IMR-90 (cell line): ENCODE results near the gene UBR7. TPM values are rescaled to one million over a fixed set of nuclear protein-coding genes. Genes with fewer than 3 reads are reported as not detected.

Experiments
- ATAC-seq: fragments of 200-7000 bp; cut with Tn5 transposase; 2 replicates; pipeline ENCODE4 v1.9.1; 2020; ENCODE audit warnings: low read depth, mild to moderate bottlenecking, moderate library complexity
- BruUV-seq: library from RNA; stranded (reverse); fragments of 400-500 nt; replicated peaks from 2 replicates; lab custom pipeline; 2021; lab: Mats Ljungman, UMichigan
- CTCF ChIA-PET: fragments of 300-600 bp; formaldehyde crosslinking; extraction: SDS; loops from one replicate; lab custom pipeline; 2021; ENCODE audit warnings: antibody characterized with exemption; lab: Yijun Ruan, JAX
- POLR2A ChIA-PET: fragments of 300-600 bp; sonication (Branson Sonifier 250); formaldehyde crosslinking; loops from one replicate; lab custom pipeline; 2022; ENCODE audit warnings: antibody characterized with exemption; ENCODE audit not compliant: unreplicated experiment; lab: Charles Lee
- DNase-seq: peaks from one replicate; pipeline ENCODE4 v3.0.0; 2013
- H2AFZ ChIP-seq: replicated peaks from 2 replicates; pipeline ENCODE3; 2013; ENCODE audit warnings: low read length, mild to moderate bottlenecking; ENCODE audit not compliant: poor library complexity
- H2AK5ac ChIP-seq: 2 replicates; pipeline ENCODE4 v1.6.1; 2013; ENCODE audit warnings: low read depth, low read length, inconsistent platforms
- H2AK9ac ChIP-seq: replicated peaks from 2 replicates; pipeline ENCODE3; 2013; ENCODE audit warnings: mild to moderate bottlenecking, low read depth, low read length, moderate library complexity; ENCODE audit not compliant: poor library complexity
- H2BK120ac ChIP-seq: 2 replicates; pipeline ENCODE4 v1.6.1; 2013; ENCODE audit warnings: low read depth, low read length, inconsistent platforms
- H2BK15ac ChIP-seq: 3 replicates; pipeline ENCODE4 v1.6.1; 2013; ENCODE audit warnings: low read depth, low read length, inconsistent platforms
- H2BK20ac ChIP-seq: 2 replicates; pipeline ENCODE4 v1.6.1; 2013; ENCODE audit warnings: low read depth, mild to moderate bottlenecking, inconsistent platforms, low read length, moderate library complexity
- H2BK5ac ChIP-seq: 2 replicates; pipeline ENCODE4 v1.6.1; 2013; ENCODE audit warnings: mild to moderate bottlenecking, low read depth, low read length, inconsistent platforms; ENCODE audit not compliant: poor library complexity, severe bottlenecking
- H3K14ac ChIP-seq: replicated peaks from 2 replicates; pipeline ENCODE4 v1.6.1; 2013; ENCODE audit warnings: low read depth, low read length, inconsistent platforms
- H3K18ac ChIP-seq: 2 replicates; pipeline ENCODE4 v1.6.1; 2013; ENCODE audit warnings: low read depth, low read length, control low read depth
- H3K23ac ChIP-seq: 2 replicates; pipeline ENCODE4 v1.6.1; 2013; ENCODE audit warnings: low read depth, low read length, inconsistent platforms
- H3K27ac ChIP-seq: 2 replicates; pipeline ENCODE4 v1.5.1; 2013; ENCODE audit warnings: mild to moderate bottlenecking, control low read depth, low read length; ENCODE audit not compliant: insufficient read depth
- H3K27me3 ChIP-seq: 2 replicates; pipeline ENCODE4 v1.6.1; 2013; ENCODE audit warnings: low read length; ENCODE audit not compliant: control insufficient read depth, insufficient read depth
- H3K36me3 ChIP-seq: 2 replicates; pipeline ENCODE4 v1.6.1; 2013; ENCODE audit warnings: low read length, mixed read lengths; ENCODE audit not compliant: control insufficient read depth, insufficient read depth
- H3K4ac ChIP-seq: 2 replicates; pipeline ENCODE4 v1.6.1; 2013; ENCODE audit warnings: low read depth, low read length, inconsistent platforms
- H3K4me1 ChIP-seq: 2 replicates; pipeline ENCODE4 v1.6.1; 2013; ENCODE audit warnings: low read length, mixed read lengths; ENCODE audit not compliant: control insufficient read depth, insufficient read depth
- H3K4me2 ChIP-seq: 2 replicates; pipeline ENCODE4 v1.6.1; 2013; ENCODE audit warnings: low read depth, mild to moderate bottlenecking, control low read depth, low read length, moderate library complexity
- H3K4me3 ChIP-seq: 2 replicates; pipeline ENCODE4 v1.5.1; 2013; ENCODE audit warnings: low read depth, mild to moderate bottlenecking, control low read depth, low read length, moderate library complexity; ENCODE audit not compliant: insufficient read depth
- H3K56ac ChIP-seq: 2 replicates; pipeline ENCODE4 v1.6.1; 2013; ENCODE audit warnings: low read length, inconsistent platforms; ENCODE audit not compliant: insufficient read depth; ENCODE audit errors: extremely low read depth
- H3K79me1 ChIP-seq, 2 experiments: 2 replicates each; pipeline ENCODE4 v1.6.1; 2013; ENCODE audit warnings: low read length in 2 of 2, inconsistent platforms in 1 of 2, low read depth in 1 of 2
- H3K9ac ChIP-seq: 2 replicates; pipeline ENCODE4 v1.6.1; 2013; ENCODE audit warnings: low read depth, low read length, control low read depth
- H3K9me1 ChIP-seq: 2 replicates; pipeline ENCODE4 v1.6.1; 2013; ENCODE audit warnings: low read length, inconsistent platforms; ENCODE audit not compliant: insufficient read depth
- H3K9me3 ChIP-seq: 2 replicates; pipeline ENCODE4 v1.6.1; 2013; ENCODE audit warnings: low read length; ENCODE audit not compliant: control insufficient read depth, insufficient read depth
- H4K20me1 ChIP-seq: 2 replicates; pipeline ENCODE4 v1.6.1; 2013; ENCODE audit warnings: low read length, inconsistent platforms; ENCODE audit not compliant: insufficient read depth
- H4K5ac ChIP-seq: 2 replicates; pipeline ENCODE4 v1.6.1; 2013; ENCODE audit warnings: mild to moderate bottlenecking, low read depth, low read length, control low read depth
- H4K8ac ChIP-seq, 2 experiments: 2 replicates each; pipeline ENCODE4 v1.6.1; 2013; ENCODE audit warnings: low read depth in 2 of 2, low read length in 2 of 2, control low read depth in 1 of 2, inconsistent platforms in 1 of 2
- H4K91ac ChIP-seq: 2 replicates; pipeline ENCODE4 v1.6.1; 2013; ENCODE audit warnings: low read depth, low read length, inconsistent platforms; ENCODE audit not compliant: insufficient read depth
- BHLHE40 ChIP-seq: fragments of 150-350 bp; IDR thresholded peaks from 2 replicates; pipeline ENCODE4 v1.6.1; 2016; ENCODE audit warnings: mild to moderate bottlenecking, low read depth, low read length
- CHD1 ChIP-seq: IDR thresholded peaks from 2 replicates; pipeline ENCODE4 v1.6.1; 2012; ENCODE audit warnings: low read depth, low read length, improper control_type of control experiment
- FOS ChIP-seq: fragments of 150-350 bp; IDR thresholded peaks from 2 replicates; pipeline ENCODE4 v1.6.1; 2016; ENCODE audit warnings: low read depth, low read length
- MAFK ChIP-seq: IDR thresholded peaks from 2 replicates; pipeline ENCODE4 v1.6.1; 2012; ENCODE audit warnings: low read depth, low read length, improper control_type of control experiment
- MXI1 ChIP-seq: IDR thresholded peaks from 2 replicates; pipeline ENCODE4 v1.6.1; 2012; ENCODE audit warnings: low read depth, mild to moderate bottlenecking, low read length, moderate library complexity, borderline replicate concordance
- NFE2L2 ChIP-seq: fragments of 150-350 bp; IDR thresholded peaks from 2 replicates; pipeline ENCODE4 v1.6.1; 2016; ENCODE audit warnings: low read depth, mild to moderate bottlenecking, low read length
- RCOR1 ChIP-seq: IDR thresholded peaks from 2 replicates; pipeline ENCODE4 v1.6.1; 2012; ENCODE audit warnings: mild to moderate bottlenecking, low read length, improper control_type of control experiment; ENCODE audit not compliant: insufficient replicate concordance
- RFX5 ChIP-seq: IDR thresholded peaks from 2 replicates; pipeline ENCODE4 v1.8.0; 2012; ENCODE audit warnings: low read depth, mild to moderate bottlenecking, low read length, moderate library complexity
- WGBS, 2 experiments: methylation state at CpG; one replicate each; pipeline versions ENCODE4 v1.1.5 to v1.1.7; 2013; ENCODE audit warnings: missing lambda C conversion rate in 2 of 2; ENCODE audit not compliant: insufficient read length in 1 of 2; ENCODE audit errors: extremely low coverage in 2 of 2; 5-methylcytosine and 5-hydroxymethylcytosine counted together
- dilution Hi-C: fragments of 300-500 bp; cut with HindIII; formaldehyde crosslinking; loops from one replicate; pipeline ENCODE4 v1.14.3; 2018; ENCODE audit warnings: low sequenced_read_pairs; ENCODE audit not compliant: unreplicated experiment
- in situ Hi-C: fragments of 300-500 bp; cut with MboI; formaldehyde crosslinking; loops from 3 replicates; pipeline ENCODE4 v1.14.3; 2019; ENCODE audit warnings: low sequenced_read_pairs, inconsistent platforms, mixed read lengths
- intact Hi-C: fragments of 100-400 bp; cut with micrococcal nuclease; formaldehyde crosslinking; loops from 2 replicates; pipeline ENCODE4 v1.10.0; 2022
- polyA plus RNA-seq, 3 experiments: library from polyadenylated mRNA; depleted of rRNA; stranded (reverse); fragments of >200 nt; gene quantifications; 2 replicates each; pipeline ENCODE4 v1.2.3, GENCODE V29; 2012; ENCODE audit warnings: low replicate concordance in 1 of 3
- total RNA-seq: library from RNA; depleted of rRNA; stranded (reverse); fragments of >200 nt; gene quantifications from 2 replicates; pipeline ENCODE4 v1.2.3, GENCODE V29; 2012
- TF ChIP-seq, protein P1 (sequence below): fragments of 150-350 bp; IDR thresholded peaks from 2 replicates; pipeline ENCODE4 v1.6.1; 2016; ENCODE audit warnings: low read depth, mild to moderate bottlenecking, low read length, moderate library complexity, borderline replicate concordance
- TF ChIP-seq, protein P2 (sequence below): conservative IDR thresholded peaks from 2 replicates; pipeline ENCODE4 v1.5.1; 2012; ENCODE audit warnings: mild to moderate bottlenecking, low read depth, low read length, improper control_type of control experiment
- TF ChIP-seq, protein P3 (sequence below): fragments of 150-350 bp; IDR thresholded peaks from 2 replicates; pipeline ENCODE4 v1.6.1; 2017; ENCODE audit warnings: mild to moderate bottlenecking, antibody characterized with exemption, low read length, low read depth

The UBR7 gene
- total and polyA plus RNA-seq, 2 of the 4 experiments (the other 2 are of a cell fraction), result 24.2 to 29.4 TPM

DNA sequence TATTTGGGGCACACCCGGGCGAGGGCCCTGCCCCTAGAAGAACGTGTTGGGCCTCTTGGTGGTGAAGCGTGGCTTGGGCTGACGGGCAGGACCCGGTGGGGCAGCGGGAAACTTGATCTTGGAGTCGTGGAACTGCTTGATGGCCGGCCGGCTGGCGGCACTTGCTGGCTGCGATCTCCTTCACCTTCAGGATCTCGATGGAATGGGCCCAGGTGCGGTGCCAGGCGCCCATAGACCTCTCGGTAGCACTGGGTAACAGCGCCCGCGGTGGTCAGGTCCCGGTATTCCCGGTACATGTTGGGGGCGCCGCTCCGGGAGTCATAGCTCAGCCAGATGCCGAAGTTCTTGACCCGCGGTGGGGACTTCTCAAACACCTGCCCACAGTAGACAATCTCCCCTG is 16.5 kb downstream of the UBR7 start:
- in situ Hi-C loops, result no loop called here

More for the DNA sequence above, 16.5 kb downstream of the UBR7 start:
- Histone ChIP-seq H3K56ac (no peak overlapping the region), H4K91ac (no peak overlapping the region), H3K27ac (no peak overlapping the region), H3K4me3 (no peak overlapping the region), H3K4ac (no peak overlapping the region), H2AK5ac (no peak overlapping the region), H3K23ac (no peak overlapping the region), H3K36me3 (peaks cover 29% of the 10 kb centered on the region), H4K20me1 (no peaks in the 10 kb centered on the region), H3K9ac (no peak overlapping the region), H3K27me3 (no peaks in the 10 kb centered on the region), H3K4me2 (no peak overlapping the region), H3K79me1 (no peaks in the 10 kb centered on the region), H3K9me1 (no peaks in the 10 kb centered on the region), H2AFZ (no peak overlapping the region), H2BK20ac (no peak overlapping the region), H2BK5ac (no peak overlapping the region), H2BK120ac (no peak overlapping the region), H4K5ac (no peak overlapping the region), H2AK9ac (no peak overlapping the region), H4K8ac (no peak overlapping the region), H3K14ac (no peak overlapping the region), H3K4me1 (no peaks in the 10 kb centered on the region), H2BK15ac (no peak overlapping the region), H3K9me3 (no peaks in the 10 kb centered on the region), H3K18ac (no peak overlapping the region)
- DNase-seq (no peak), ATAC-seq (no peak)
- CTCF ChIA-PET, result interaction anchor here (0.6 kb wide), 1 partner anchor 35 kb away, joined by 3 read pairs; no protein-coding TSS in a partner anchor
- POLR2A ChIA-PET, result interaction anchor here (0.6 kb wide), 1 partner anchor 10 kb away, joined by 3 read pairs; no protein-coding TSS in a partner anchor
- TF ChIP-seq RCOR1 (no peak), NFE2L2 (no peak), BHLHE40 (no peak), MAFK (no peak), CHD1 (no peak), FOS (no peak), RFX5 (no peak), MXI1 (no peak)
- TF ChIP-seq, protein P1, sequence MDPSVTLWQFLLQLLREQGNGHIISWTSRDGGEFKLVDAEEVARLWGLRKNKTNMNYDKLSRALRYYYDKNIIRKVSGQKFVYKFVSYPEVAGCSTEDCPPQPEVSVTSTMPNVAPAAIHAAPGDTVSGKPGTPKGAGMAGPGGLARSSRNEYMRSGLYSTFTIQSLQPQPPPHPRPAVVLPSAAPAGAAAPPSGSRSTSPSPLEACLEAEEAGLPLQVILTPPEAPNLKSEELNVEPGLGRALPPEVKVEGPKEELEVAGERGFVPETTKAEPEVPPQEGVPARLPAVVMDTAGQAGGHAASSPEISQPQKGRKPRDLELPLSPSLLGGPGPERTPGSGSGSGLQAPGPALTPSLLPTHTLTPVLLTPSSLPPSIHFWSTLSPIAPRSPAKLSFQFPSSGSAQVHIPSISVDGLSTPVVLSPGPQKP, result no peak
- TF ChIP-seq, protein P2, sequence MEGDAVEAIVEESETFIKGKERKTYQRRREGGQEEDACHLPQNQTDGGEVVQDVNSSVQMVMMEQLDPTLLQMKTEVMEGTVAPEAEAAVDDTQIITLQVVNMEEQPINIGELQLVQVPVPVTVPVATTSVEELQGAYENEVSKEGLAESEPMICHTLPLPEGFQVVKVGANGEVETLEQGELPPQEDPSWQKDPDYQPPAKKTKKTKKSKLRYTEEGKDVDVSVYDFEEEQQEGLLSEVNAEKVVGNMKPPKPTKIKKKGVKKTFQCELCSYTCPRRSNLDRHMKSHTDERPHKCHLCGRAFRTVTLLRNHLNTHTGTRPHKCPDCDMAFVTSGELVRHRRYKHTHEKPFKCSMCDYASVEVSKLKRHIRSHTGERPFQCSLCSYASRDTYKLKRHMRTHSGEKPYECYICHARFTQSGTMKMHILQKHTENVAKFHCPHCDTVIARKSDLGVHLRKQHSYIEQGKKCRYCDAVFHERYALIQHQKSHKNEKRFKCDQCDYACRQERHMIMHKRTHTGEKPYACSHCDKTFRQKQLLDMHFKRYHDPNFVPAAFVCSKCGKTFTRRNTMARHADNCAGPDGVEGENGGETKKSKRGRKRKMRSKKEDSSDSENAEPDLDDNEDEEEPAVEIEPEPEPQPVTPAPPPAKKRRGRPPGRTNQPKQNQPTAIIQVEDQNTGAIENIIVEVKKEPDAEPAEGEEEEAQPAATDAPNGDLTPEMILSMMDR, result no peak
- TF ChIP-seq, protein P3, sequence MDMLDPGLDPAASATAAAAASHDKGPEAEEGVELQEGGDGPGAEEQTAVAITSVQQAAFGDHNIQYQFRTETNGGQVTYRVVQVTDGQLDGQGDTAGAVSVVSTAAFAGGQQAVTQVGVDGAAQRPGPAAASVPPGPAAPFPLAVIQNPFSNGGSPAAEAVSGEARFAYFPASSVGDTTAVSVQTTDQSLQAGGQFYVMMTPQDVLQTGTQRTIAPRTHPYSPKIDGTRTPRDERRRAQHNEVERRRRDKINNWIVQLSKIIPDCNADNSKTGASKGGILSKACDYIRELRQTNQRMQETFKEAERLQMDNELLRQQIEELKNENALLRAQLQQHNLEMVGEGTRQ, result no peak
- intact Hi-C loops, result no loop called here
- no TSS peak for BruUV-seq
- dilution Hi-C loops, result no loop called here
- 94% methylated on average over 15 of the region's 27 CpGs; no CpG with 5 or more reads in 1 of the 2 experiments for WGBS, 2 experiments
